ENCODE results near the gene IRF2BP1. TPM values are rescaled to one million over a fixed set of nuclear protein-coding genes. Genes with fewer than 3 reads are reported as not detected.

Gene IRF2BP1
- total and polyA plus RNA-seq, 2 of the 13 experiments (the other 11 are each of a cell fraction or from before 2014, with no cell fraction given) = 4.3 to 14.3 TPM

DNA sequence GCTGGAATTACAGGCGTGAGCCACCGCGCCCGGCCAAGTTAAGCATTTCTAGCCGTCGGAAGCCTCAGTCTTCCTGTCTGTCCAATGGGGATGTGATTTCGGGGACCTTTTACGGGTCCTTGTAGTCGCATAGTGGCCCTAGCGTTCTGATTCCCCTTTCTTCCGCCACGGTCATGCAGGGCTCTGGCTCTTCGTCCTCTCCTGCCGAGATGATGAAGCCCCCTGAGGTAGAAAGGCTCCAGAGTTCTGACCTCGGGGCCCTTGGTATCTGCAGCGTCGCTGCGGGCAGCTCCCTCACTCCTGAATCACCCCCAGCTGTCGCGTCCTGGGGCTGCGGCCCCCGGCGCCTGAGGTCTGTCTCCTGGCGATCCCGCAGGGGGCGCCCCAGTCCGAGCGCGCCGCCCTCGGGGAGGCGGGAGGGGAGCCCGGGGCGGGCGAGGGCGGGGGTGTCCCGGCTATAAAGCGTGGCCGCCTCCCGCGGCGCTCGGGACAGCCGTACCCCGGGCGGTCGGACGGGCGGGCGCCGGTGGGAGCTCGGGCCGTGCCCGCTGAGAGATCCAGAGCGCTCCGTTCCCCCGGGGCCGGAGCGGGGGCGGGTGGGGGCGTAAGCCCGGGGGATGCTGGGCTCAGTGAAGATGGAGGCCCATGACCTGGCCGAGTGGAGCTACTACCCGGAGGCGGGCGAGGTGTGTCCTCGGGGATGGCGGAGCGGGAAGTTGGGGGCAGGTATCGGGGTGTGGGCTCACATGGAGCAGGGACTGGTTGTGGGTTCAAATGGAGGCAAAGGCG is 21.9 kb downstream of the IRF2BP1 start, which contains the start of gene FOXA3 (continued):
- 0 out of 4 replicates have a peak, but pooled peaks of 1 of the 2 experiments have one; percentile 21 for TF ChIP-seq NR2F1 (CRISPR knock-in tag; IDR thresholded peaks at IDR 0.05)
- TF ChIP-seq MED8 (CRISPR knock-in tag; IDR thresholded peaks at IDR 0.05; ENCODE audit: insufficient replicate concordance) = no peak
- TF ChIP-seq CAMTA2 (CRISPR knock-in tag; IDR thresholded peaks at IDR 0.05; ENCODE audit: borderline replicate concordance) = peak; percentile 75; the same call in 1 of the 2 replicates
- peak; percentile 99 for TF ChIP-seq ZNF629 (CRISPR knock-in tag; conservative IDR thresholded peaks at IDR 0.05)
- TF ChIP-seq ZSCAN21 (CRISPR knock-in tag; IDR thresholded peaks at IDR 0.05; ENCODE audit: borderline replicate concordance) = no peak; the same call in 1 of the 2 replicates
- TF ChIP-seq ZNF816 (CRISPR knock-in tag; IDR thresholded peaks at IDR 0.05; ENCODE audit: borderline replicate concordance) = peak; percentile 40; the same call in 1 of the 2 replicates
- TF ChIP-seq, protein P1, sequence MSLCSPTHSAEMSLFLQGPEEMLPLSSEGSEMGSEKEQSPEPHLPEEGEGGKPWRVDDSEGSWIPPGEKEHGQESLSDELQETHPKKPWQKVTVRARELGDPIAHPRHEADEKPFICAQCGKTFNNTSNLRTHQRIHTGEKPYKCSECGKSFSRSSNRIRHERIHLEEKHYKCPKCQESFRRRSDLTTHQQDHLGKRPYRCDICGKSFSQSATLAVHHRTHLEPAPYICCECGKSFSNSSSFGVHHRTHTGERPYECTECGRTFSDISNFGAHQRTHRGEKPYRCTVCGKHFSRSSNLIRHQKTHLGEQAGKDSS (CRISPR knock-in tag; IDR thresholded peaks at IDR 0.05; ENCODE audit: borderline replicate concordance, low read depth) = no peak
- 0 out of 2 replicates have a peak, but pooled peaks have one; percentile 8 for TF ChIP-seq PAX8 (CRISPR knock-in tag; IDR thresholded peaks at IDR 0.05; ENCODE audit: borderline replicate concordance)
- TF ChIP-seq, protein P2, sequence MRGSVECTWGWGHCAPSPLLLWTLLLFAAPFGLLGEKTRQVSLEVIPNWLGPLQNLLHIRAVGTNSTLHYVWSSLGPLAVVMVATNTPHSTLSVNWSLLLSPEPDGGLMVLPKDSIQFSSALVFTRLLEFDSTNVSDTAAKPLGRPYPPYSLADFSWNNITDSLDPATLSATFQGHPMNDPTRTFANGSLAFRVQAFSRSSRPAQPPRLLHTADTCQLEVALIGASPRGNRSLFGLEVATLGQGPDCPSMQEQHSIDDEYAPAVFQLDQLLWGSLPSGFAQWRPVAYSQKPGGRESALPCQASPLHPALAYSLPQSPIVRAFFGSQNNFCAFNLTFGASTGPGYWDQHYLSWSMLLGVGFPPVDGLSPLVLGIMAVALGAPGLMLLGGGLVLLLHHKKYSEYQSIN (CRISPR knock-in tag; IDR thresholded peaks at IDR 0.05; ENCODE audit: borderline replicate concordance) = peak; percentile 53; the same call in 1 of the 2 replicates
- no peak for TF ChIP-seq ZNF431 (CRISPR knock-in tag; IDR thresholded peaks at IDR 0.05; ENCODE audit: borderline replicate concordance, low read depth)
- TF ChIP-seq, protein P3, sequence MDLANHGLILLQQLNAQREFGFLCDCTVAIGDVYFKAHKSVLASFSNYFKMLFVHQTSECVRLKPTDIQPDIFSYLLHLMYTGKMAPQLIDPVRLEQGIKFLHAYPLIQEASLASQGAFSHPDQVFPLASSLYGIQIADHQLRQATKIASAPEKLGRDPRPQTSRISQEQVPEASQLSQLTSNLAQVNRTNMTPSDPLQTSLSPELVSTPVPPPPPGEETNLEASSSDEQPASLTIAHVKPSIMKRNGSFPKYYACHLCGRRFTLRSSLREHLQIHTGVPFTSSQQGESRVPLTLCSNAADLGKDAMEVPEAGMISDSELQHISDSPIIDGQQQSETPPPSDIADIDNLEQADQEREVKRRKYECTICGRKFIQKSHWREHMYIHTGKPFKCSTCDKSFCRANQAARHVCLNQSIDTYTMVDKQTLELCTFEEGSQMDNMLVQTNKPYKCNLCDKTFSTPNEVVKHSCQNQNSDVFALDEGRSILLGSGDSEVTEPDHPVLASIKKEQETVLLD (CRISPR knock-in tag; IDR thresholded peaks at IDR 0.05; ENCODE audit: low read depth) = 0 out of 2 replicates have a peak, but pooled peaks have one; percentile 34
- peak; percentile 97 for TF ChIP-seq ZMYM3 (CRISPR knock-in tag; IDR thresholded peaks at IDR 0.05)
- peak; percentile 37; the same call in 1 of the 2 replicates for TF ChIP-seq SALL1 (CRISPR knock-in tag; IDR thresholded peaks at IDR 0.05)
- TF ChIP-seq, protein P4, sequence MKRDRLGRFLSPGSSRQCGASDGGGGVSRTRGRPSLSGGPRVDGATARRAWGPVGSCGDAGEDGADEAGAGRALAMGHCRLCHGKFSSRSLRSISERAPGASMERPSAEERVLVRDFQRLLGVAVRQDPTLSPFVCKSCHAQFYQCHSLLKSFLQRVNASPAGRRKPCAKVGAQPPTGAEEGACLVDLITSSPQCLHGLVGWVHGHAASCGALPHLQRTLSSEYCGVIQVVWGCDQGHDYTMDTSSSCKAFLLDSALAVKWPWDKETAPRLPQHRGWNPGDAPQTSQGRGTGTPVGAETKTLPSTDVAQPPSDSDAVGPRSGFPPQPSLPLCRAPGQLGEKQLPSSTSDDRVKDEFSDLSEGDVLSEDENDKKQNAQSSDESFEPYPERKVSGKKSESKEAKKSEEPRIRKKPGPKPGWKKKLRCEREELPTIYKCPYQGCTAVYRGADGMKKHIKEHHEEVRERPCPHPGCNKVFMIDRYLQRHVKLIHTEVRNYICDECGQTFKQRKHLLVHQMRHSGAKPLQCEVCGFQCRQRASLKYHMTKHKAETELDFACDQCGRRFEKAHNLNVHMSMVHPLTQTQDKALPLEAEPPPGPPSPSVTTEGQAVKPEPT (CRISPR knock-in tag; IDR thresholded peaks at IDR 0.05; ENCODE audit: low read depth) = no peak
- TF ChIP-seq, protein P5, sequence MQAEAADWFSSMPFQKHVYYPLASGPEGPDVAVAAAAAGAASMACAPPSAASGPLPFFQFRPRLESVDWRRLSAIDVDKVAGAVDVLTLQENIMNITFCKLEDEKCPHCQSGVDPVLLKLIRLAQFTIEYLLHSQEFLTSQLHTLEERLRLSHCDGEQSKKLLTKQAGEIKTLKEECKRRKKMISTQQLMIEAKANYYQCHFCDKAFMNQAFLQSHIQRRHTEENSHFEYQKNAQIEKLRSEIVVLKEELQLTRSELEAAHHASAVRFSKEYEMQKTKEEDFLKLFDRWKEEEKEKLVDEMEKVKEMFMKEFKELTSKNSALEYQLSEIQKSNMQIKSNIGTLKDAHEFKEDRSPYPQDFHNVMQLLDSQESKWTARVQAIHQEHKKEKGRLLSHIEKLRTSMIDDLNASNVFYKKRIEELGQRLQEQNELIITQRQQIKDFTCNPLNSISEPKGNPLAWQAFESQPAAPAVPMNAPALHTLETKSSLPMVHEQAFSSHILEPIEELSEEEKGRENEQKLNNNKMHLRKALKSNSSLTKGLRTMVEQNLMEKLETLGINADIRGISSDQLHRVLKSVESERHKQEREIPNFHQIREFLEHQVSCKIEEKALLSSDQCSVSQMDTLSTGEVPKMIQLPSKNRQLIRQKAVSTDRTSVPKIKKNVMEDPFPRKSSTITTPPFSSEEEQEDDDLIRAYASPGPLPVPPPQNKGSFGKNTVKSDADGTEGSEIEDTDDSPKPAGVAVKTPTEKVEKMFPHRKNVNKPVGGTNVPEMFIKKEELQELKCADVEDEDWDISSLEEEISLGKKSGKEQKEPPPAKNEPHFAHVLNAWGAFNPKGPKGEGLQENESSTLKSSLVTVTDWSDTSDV (CRISPR knock-in tag; IDR thresholded peaks at IDR 0.05) = no peak
- TF ChIP-seq ZNF205 (CRISPR knock-in tag; IDR thresholded peaks at IDR 0.05) = peak; percentile 77; the same call in 1 of the 2 replicates
- TF ChIP-seq JUN (CRISPR knock-in tag; IDR thresholded peaks at IDR 0.05) = no peak
- TF ChIP-seq FOXJ3 (CRISPR knock-in tag; IDR thresholded peaks at IDR 0.05; ENCODE audit: borderline replicate concordance) = no peak
- TF ChIP-seq NFKB2 (CRISPR knock-in tag; IDR thresholded peaks at IDR 0.05; ENCODE audit: borderline replicate concordance) = peak; percentile 31; the same call in 1 of the 2 replicates

Measured in HepG2 (cell line).